RWPE2 (cell line): ENCODE results near the gene GUCY2D.

Experiments
- ATAC-seq: fragments of 200-7000 bp; cut with Tn5 transposase; 3 replicates; pipeline ENCODE4 v1.9.1; 2021; ENCODE audit warnings: low read depth
- DNase-seq: peaks from one replicate; pipeline ENCODE4 v3.0.0-alpha.2; 2020; ENCODE audit warnings: low spot score
- H3K27ac ChIP-seq: fragments of 450-650 bp; 2 replicates; pipeline ENCODE4 v1.5.1; 2017; ENCODE audit warnings: mild to moderate bottlenecking; ENCODE audit not compliant: poor library complexity, severe bottlenecking
- H3K27me3 ChIP-seq: fragments of 250-450 bp; sonication (Bioruptor Pico); 2 replicates; pipeline ENCODE4 v1.5.1; 2021; ENCODE audit warnings: mild to moderate bottlenecking, moderate library complexity; ENCODE audit not compliant: insufficient read depth, poor library complexity, severe bottlenecking
- H3K36me3 ChIP-seq: fragments of 250-450 bp; sonication (Bioruptor Pico); 2 replicates; pipeline ENCODE4 v1.5.1; 2020; ENCODE audit warnings: low read depth, mild to moderate bottlenecking, moderate library complexity
- H3K4me1 ChIP-seq: fragments of 250-450 bp; sonication (Bioruptor Pico); 2 replicates; pipeline ENCODE4 v1.5.1; 2021; ENCODE audit warnings: mild to moderate bottlenecking, moderate library complexity; ENCODE audit not compliant: insufficient read depth, poor library complexity, severe bottlenecking
- H3K4me3 ChIP-seq: fragments of 250-450 bp; sonication (Bioruptor Pico); 2 replicates; pipeline ENCODE4 v1.5.1; 2021; ENCODE audit warnings: mild to moderate bottlenecking, moderate library complexity; ENCODE audit not compliant: severe bottlenecking
- H3K9me3 ChIP-seq: fragments of 250-450 bp; sonication (Bioruptor Pico); 2 replicates; pipeline ENCODE4 v1.5.1; 2021; ENCODE audit warnings: mild to moderate bottlenecking, moderate library complexity; ENCODE audit not compliant: severe bottlenecking
- TF ChIP-seq, protein P1 (sequence below): fragments of 450-650 bp; IDR thresholded peaks from one replicate; pipeline ENCODE4 v1.5.1; 2017; ENCODE audit warnings: mild to moderate bottlenecking, moderate library complexity; ENCODE audit not compliant: poor library complexity, severe bottlenecking

The GUCY2D gene

DNA sequence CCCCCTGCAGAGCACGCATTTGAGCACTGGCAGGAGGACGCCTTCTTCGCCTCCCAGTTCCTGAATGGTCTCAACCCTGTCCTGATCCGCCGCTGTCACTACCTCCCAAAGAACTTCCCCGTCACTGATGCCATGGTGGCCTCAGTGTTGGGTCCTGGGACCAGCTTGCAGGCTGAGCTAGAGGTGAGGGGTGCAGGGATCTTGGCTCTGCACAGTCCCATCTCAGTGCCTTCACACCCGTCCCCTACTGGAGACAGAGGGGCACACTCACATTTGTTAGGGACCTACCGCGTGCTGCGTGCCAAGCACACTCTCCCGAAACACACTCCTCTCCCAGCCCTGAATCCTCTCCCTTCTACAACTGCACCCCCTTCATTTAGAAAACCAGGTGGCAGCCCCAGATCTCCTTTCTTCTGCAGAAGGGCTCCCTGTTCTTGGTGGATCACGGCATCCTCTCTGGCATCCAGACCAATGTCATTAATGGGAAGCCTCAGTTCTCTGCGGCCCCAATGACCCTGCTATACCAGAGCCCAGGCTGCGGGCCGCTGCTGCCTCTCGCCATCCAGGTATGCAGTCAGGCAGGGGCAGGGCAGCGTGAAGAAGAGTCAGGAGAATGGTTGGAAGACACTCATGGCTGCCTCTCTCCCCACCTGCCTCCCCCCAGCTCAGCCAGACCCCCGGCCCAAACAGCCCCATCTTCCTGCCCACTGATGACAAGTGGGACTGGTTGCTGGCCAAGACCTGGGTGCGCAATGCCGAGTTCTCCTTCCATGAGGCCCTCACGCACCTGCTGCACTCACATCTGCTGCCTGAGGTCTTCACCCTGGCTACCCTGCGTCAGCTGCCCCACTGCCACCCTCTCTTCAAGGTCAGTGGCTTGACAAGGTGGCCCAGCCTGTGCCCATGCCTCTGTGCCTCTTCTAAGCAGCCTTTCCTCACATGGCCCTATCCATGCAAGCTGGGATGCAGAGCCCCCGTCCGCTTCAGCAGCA, 42.7 kb downstream of the GUCY2D start:
- Histone ChIP-seq H3K27ac (no peak overlapping the region), H3K4me1 (peaks cover 16% of the 10 kb centered on the region), H3K9me3 (no peaks in the 10 kb centered on the region), H3K27me3 (no peaks in the 10 kb centered on the region), H3K36me3 (no peaks in the 10 kb centered on the region), H3K4me3 (no peak overlapping the region)
- no peak for DNase-seq
- no peak for ATAC-seq
- TF ChIP-seq, protein P1, sequence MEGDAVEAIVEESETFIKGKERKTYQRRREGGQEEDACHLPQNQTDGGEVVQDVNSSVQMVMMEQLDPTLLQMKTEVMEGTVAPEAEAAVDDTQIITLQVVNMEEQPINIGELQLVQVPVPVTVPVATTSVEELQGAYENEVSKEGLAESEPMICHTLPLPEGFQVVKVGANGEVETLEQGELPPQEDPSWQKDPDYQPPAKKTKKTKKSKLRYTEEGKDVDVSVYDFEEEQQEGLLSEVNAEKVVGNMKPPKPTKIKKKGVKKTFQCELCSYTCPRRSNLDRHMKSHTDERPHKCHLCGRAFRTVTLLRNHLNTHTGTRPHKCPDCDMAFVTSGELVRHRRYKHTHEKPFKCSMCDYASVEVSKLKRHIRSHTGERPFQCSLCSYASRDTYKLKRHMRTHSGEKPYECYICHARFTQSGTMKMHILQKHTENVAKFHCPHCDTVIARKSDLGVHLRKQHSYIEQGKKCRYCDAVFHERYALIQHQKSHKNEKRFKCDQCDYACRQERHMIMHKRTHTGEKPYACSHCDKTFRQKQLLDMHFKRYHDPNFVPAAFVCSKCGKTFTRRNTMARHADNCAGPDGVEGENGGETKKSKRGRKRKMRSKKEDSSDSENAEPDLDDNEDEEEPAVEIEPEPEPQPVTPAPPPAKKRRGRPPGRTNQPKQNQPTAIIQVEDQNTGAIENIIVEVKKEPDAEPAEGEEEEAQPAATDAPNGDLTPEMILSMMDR: no peak

DNA sequence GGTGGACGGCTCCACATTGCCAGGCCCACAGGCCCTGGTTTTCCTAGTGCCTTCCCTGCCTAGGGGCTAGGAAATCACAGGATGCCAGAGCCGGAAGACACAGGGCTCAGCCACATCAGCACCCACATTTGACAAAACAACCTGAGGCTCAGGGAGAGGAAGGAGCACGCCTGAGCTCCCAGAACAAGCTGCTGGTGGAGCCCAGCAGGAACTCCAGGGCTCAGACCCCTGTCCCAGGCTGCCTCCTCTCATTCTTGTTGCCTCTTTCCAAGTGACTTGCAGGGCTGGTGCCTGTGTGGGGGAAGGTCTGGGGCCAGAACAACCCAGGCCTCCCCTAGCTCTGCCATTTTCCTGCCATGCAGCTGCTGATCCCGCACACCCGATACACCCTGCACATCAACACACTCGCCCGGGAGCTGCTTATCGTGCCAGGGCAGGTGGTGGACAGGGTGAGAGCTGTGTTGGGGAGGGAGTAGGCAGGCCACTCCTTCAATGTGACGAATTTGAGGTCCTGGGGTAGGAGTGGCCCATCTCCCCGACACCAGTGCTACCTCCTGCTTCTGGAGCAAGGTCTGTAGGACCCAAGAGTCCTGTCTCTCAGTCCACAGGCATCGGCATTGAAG, 44.0 kb downstream of the GUCY2D start:
- no peak for ATAC-seq
- Histone ChIP-seq H3K4me1 (peaks cover 3% of the 10 kb centered on the region), H3K9me3 (no peaks in the 10 kb centered on the region), H3K27me3 (no peaks in the 10 kb centered on the region), H3K27ac (no peak overlapping the region), H3K36me3 (no peaks in the 10 kb centered on the region), H3K4me3 (no peak overlapping the region)
- no peak for DNase-seq
- TF ChIP-seq, protein P1: no peak

DNA sequence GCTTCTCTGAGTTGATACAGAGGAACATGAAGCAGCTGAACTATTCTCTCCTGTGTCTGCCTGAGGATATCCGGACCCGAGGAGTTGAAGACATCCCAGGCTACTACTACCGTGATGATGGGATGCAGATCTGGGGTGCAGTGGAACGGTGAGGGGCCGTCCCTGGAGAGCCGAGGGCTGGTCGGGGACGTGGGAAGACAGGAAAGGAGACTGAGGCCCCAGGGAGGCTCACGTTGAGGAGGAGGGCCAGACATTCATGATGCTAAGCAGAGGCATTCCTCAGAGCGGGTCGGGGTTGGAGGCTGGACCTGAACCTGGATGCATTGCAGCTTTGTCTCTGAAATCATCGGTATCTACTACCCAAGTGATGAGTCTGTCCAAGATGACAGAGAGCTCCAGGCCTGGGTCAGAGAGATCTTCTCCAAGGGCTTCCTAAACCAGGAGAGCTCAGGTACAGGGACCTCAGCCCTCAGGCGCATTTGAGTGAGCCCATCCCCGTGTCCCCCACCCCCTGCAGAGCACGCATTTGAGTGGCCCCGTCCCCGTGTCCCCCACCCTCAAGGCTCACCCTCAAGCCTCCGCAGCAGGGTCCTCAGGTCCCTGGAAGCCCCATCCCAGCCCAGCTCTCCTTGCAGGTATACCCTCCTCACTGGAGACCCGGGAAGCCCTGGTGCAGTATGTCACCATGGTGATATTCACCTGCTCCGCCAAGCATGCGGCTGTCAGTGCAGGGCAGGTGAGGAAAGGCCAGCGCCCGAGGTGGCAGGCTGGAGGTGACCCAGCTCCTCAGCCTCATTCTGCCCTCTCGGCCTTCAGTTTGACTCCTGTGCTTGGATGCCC, 44.7 kb downstream of the GUCY2D start:
- Histone ChIP-seq H3K9me3 (no peaks in the 10 kb centered on the region), H3K4me3 (no peak overlapping the region), H3K4me1 (no peaks in the 10 kb centered on the region), H3K36me3 (no peaks in the 10 kb centered on the region), H3K27ac (no peak overlapping the region), H3K27me3 (no peaks in the 10 kb centered on the region)
- TF ChIP-seq, protein P1: no peak
- no peak for DNase-seq
- ATAC-seq: no peak

DNA sequence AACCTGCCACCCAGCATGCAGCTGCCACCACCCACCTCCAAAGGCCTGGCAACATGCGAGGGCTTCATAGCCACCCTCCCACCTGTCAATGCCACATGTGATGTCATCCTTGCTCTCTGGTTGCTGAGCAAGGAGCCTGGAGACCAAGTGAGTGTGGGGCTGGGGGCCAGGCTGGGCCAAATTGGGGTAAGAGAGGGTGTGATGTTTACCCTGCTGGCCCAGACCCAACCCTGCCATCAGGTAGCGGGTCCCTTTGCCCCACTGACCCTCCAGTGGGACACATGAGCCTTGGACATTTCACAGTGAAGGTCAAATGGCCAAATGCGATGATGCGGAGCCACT, 45.3 kb downstream of the GUCY2D start:
- Histone ChIP-seq H3K27ac (no peak overlapping the region), H3K9me3 (no peaks in the 10 kb centered on the region), H3K4me1 (no peaks in the 10 kb centered on the region), H3K4me3 (no peak overlapping the region), H3K27me3 (no peaks in the 10 kb centered on the region), H3K36me3 (no peaks in the 10 kb centered on the region)
- DNase-seq: no peak
- TF ChIP-seq, protein P1: no peak
- no peak for ATAC-seq
